Osteoblast (primary cell): Measurements from ENCODE around the gene TNFRSF12A. TPM values are rescaled to one million over a fixed set of nuclear protein-coding genes. Genes with fewer than 3 reads are reported as not detected.
A peak's percentile ranks its signal among the peaks of the same experiment; 100 is the strongest.

Experiments
- DNase-seq: peaks from one replicate; pipeline ENCODE4 v3.0.0; 2011; ENCODE audit warnings: low spot score, mixed read lengths; ENCODE audit not compliant: insufficient read length; ENCODE audit errors: missing footprints
- H2AFZ ChIP-seq: 2 replicates; pipeline ENCODE4 v1.6.0; 2011; ENCODE audit warnings: mild to moderate bottlenecking, low read length
- H3K27ac ChIP-seq: 2 replicates; pipeline ENCODE4 v1.5.1; 2011; ENCODE audit warnings: mild to moderate bottlenecking, low read depth, low read length, moderate library complexity
- H3K27me3 ChIP-seq: 2 replicates; pipeline ENCODE4 v1.6.0; 2012; ENCODE audit warnings: mild to moderate bottlenecking, control low read depth, inconsistent platforms, low read length, moderate library complexity; ENCODE audit not compliant: insufficient read depth
- H3K36me3 ChIP-seq: 2 replicates; pipeline ENCODE4 v1.5.1; 2011; ENCODE audit warnings: mild to moderate bottlenecking, low read length, control low read depth, moderate library complexity; ENCODE audit not compliant: insufficient read depth
- H3K4me1 ChIP-seq: 2 replicates; pipeline ENCODE4 v1.5.1; 2011; ENCODE audit warnings: mild to moderate bottlenecking, low read length, control low read depth, moderate library complexity; ENCODE audit not compliant: insufficient read depth
- H3K4me2 ChIP-seq: 2 replicates; pipeline ENCODE4 v1.6.0; 2011; ENCODE audit warnings: mild to moderate bottlenecking, low read length; ENCODE audit not compliant: insufficient read depth
- H3K4me3 ChIP-seq: fragments of 200-600 bp; sonication (generic); 3 replicates; pipeline ENCODE4 v1.5.1; 2012; ENCODE audit warnings: mild to moderate bottlenecking, low read length, inconsistent platforms; ENCODE audit not compliant: insufficient read depth
- H3K79me2 ChIP-seq: 2 replicates; pipeline ENCODE4 v1.6.0; 2012; ENCODE audit warnings: mild to moderate bottlenecking, low read length, control low read depth, inconsistent platforms; ENCODE audit not compliant: insufficient read depth
- H3K9me3 ChIP-seq: 2 replicates; pipeline ENCODE4 v1.5.1; 2011; ENCODE audit warnings: low read depth, low read length, control low read depth
- H4K20me1 ChIP-seq: 2 replicates; pipeline ENCODE4 v1.6.0; 2012; ENCODE audit warnings: mild to moderate bottlenecking, low read length, control low read depth; ENCODE audit not compliant: insufficient read depth
- CTCF ChIP-seq: IDR thresholded peaks from 2 replicates; pipeline ENCODE4 v1.5.1; 2011; ENCODE audit warnings: mild to moderate bottlenecking, low read depth, low read length, moderate library complexity; ENCODE audit errors: extremely low read depth
- total RNA-seq: library from RNA; depleted of rRNA; stranded (reverse); fragments of >200 nt; gene quantifications from 2 replicates; pipeline ENCODE4 v1.2.3, GENCODE V29; 2012

TNFRSF12A gene
- total RNA-seq, 1 donor = 143 TPM

- Histone ChIP-seq H3K4me1 (peaks cover 20% of the 10 kb centered on the region), H4K20me1 (peaks cover 30% of the 10 kb centered on the region), H2AFZ (no peak overlapping the region), H3K27me3 (peaks cover 16% of the 10 kb centered on the region), H3K4me2 (no peak overlapping the region), H3K27ac (no peak overlapping the region), H3K79me2 (no peaks in the 10 kb centered on the region), H3K4me3 (no peak overlapping the region), H3K9me3 (no peaks in the 10 kb centered on the region), H3K36me3 (peaks cover 20% of the 10 kb centered on the region)
- DNase-seq = no peak
- no peak for TF ChIP-seq CTCF
Observed at GRCh38 chr16:3026609-3027488, 6.7 kb downstream of the TNFRSF12A start.

- H3K36me3 ChIP-seq = peaks cover 14% of the 10 kb centered on the region
- H2AFZ ChIP-seq = no peak overlapping the region
- no peak overlapping the region for H3K4me3 ChIP-seq
- no peaks in the 10 kb centered on the region for H3K9me3 ChIP-seq
- H3K27me3 ChIP-seq = peaks cover 21% of the 10 kb centered on the region
- H4K20me1 ChIP-seq = peaks cover 26% of the 10 kb centered on the region
- no peak overlapping the region for H3K4me2 ChIP-seq
- H3K4me1 ChIP-seq = peaks cover 14% of the 10 kb centered on the region
- DNase-seq = no peak
- H3K79me2 ChIP-seq = no peaks in the 10 kb centered on the region
- no peak overlapping the region for H3K27ac ChIP-seq
- TF ChIP-seq CTCF = no peak
Observed at GRCh38 chr16:3027489-3027795, 7.3 kb downstream of the TNFRSF12A start.

GRCh38 chr16:3027983-3028715, 8.0 kb downstream of the TNFRSF12A start:
- no peak overlapping the region for H3K27ac ChIP-seq

More at GRCh38 chr16:3027983-3028715, 8.0 kb downstream of the TNFRSF12A start:
- peak; percentile 96 for DNase-seq
- Histone ChIP-seq H3K4me3 (no peak overlapping the region), H3K4me1 (peaks cover 7% of the 10 kb centered on the region), H3K4me2 (no peak overlapping the region), H3K36me3 (peaks cover 10% of the 10 kb centered on the region), H3K9me3 (no peaks in the 10 kb centered on the region), H4K20me1 (peaks cover 23% of the 10 kb centered on the region), H2AFZ (no peak overlapping the region), H3K79me2 (no peaks in the 10 kb centered on the region), H3K27me3 (peaks cover 27% of the 10 kb centered on the region)
- TF ChIP-seq CTCF = peak; percentile 46
